ENCODE results near the gene SYCN. TPM values are rescaled to one million over a fixed set of nuclear protein-coding genes. Genes with fewer than 3 reads are reported as not detected.

The SYCN gene
- total and polyA plus RNA-seq, 2 donors (not counting 3 experiments of a cell fraction or from before 2014, with no cell fraction given): not detected

DNA sequence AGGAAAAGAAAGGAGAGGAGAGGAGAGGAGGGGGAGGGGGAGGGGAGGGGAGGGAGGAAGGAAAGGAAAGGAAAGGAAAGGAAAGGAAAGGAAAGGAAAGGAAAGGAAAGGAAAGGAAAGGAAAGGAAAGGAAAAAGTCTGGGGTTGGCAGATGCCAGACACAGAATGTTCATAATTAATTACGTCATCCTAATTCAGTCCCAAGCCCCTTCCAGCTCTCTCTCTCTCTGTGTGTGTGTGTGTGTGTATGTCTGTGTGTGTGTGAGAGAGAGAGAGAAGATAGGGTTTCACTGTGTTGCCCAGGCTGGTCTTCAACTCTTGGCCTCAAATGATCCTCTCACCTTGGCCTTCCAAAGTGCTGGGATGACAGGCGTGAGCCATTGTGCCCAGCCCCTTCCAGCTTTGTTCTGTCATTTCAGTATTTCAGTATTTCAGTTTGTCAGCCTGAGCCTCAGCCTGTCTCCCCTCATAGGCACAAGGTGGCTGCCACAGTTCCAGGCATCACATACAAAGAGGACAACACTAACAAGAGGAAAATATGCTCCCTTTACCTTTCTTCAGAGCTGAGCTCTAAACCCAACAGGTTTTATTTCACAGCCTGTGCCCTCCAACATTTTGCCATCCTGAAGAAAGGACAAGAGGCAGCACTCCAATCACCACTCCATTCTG is 26.2 kb upstream of the SYCN start:
- no peaks in the 10 kb centered on the region for H3K79me2 ChIP-seq (ENCODE audit: control insufficient read depth, insufficient read depth, low read length)
- FAIRE-seq (no peak), DNase-seq (ENCODE audit: low read depth, low spot score) (no peak)
- no peaks in the 10 kb centered on the region for H3K9me3 ChIP-seq (replicated peaks; ENCODE audit: control insufficient read depth, insufficient read depth, low read length)
- intact Hi-C loops (cut with micrococcal nuclease) (no loop called here), dilution Hi-C loops (cut with MboI; ENCODE audit: extremely low pct_ligation_motif_present, low sequenced_read_pairs) (no loop called here)
- H3K9ac ChIP-seq (replicated peaks; ENCODE audit: extremely low read depth, insufficient read depth, low read length): no peak overlapping the region
- H2AFZ ChIP-seq (ENCODE audit: low read depth, low read length): no peak overlapping the region
- no peaks in the 10 kb centered on the region for H3K9me1 ChIP-seq (replicated peaks; ENCODE audit: control insufficient read depth, extremely low read depth, insufficient read depth, low read length)
- H4K20me1 ChIP-seq (replicated peaks; ENCODE audit: control insufficient read depth, extremely low read depth, insufficient read depth, low read length): no peaks in the 10 kb centered on the region
- no TSS peak for BruUV-seq (replicated peaks)
- no peaks in the 10 kb centered on the region for H3K36me3 ChIP-seq (ENCODE audit: control insufficient read depth in 2 of 2, extremely low read depth in 1 of 2, insufficient read depth in 2 of 2, low read length in 2 of 2)
- no peak for TF ChIP-seq EZH2 (IDR thresholded peaks at IDR 0.05; ENCODE audit: borderline replicate concordance, low read depth, low read length, severe bottlenecking)
- TF ChIP-seq JUN (IDR thresholded peaks at IDR 0.05; ENCODE audit: borderline replicate concordance, insufficient read depth, insufficient read length, low read depth): no peak
- TF ChIP-seq MYC (IDR thresholded peaks at IDR 0.05; ENCODE audit: low read depth, low read length): no peak
- TF ChIP-seq FOS (IDR thresholded peaks at IDR 0.05; ENCODE audit: borderline replicate concordance, insufficient read depth, low read length): no peak
- TF ChIP-seq POLR2A (IDR thresholded peaks at IDR 0.05; ENCODE audit: low read depth, low read length): no peak
- no peak for TF ChIP-seq POLR2AphosphoS5 (IDR thresholded peaks at IDR 0.05; ENCODE audit: insufficient read depth, low read depth, low read length)
- no peak for TF ChIP-seq GATA2 (IDR thresholded peaks at IDR 0.05; ENCODE audit: insufficient read depth, insufficient read length, low read depth, low read length)
- TF ChIP-seq CTCF (IDR thresholded peaks at IDR 0.05; ENCODE audit: extremely low read depth in 1 of 2, insufficient read depth in 1 of 2, low read depth in 1 of 2, low read length in 2 of 2): no peak
- ChIA-PET CTCF (no interaction called here), POLR2A (no interaction called here)
- no peaks in the 10 kb centered on the region for H3K4me1 ChIP-seq (ENCODE audit: control insufficient read depth, extremely low read depth, insufficient read depth, low read length)
- H3K4me2 ChIP-seq (ENCODE audit: insufficient read depth, low read length): no peak overlapping the region
- no peaks in the 10 kb centered on the region for H3K27me3 ChIP-seq (ENCODE audit: control insufficient read depth in 2 of 2, insufficient read depth in 2 of 2, low read length in 2 of 2)
- no peak overlapping the region for H3K4me3 ChIP-seq (replicated peaks in 1 of 3; ENCODE audit: insufficient read depth in 1 of 3, low read depth in 1 of 3, low read length in 3 of 3)
- no peak overlapping the region for H3K27ac ChIP-seq (ENCODE audit: insufficient read depth, low read depth, low read length)
